ENCODE results near the gene MAGI2. TPM values are rescaled to one million over a fixed set of nuclear protein-coding genes. Genes with fewer than 3 reads are reported as not detected.

The MAGI2 gene
- total RNA-seq, 1 experiment from 2014 or later = 14.3 TPM

- H3K4me1 ChIP-seq (ENCODE audit: insufficient read depth, low read length) = peaks cover 15% of the 10 kb centered on the region
- no peaks in the 10 kb centered on the region for H3K79me2 ChIP-seq (ENCODE audit: insufficient read depth, low read length)
- no peaks in the 10 kb centered on the region for H3K9me3 ChIP-seq (ENCODE audit: control insufficient read depth, low read depth, low read length)
- no peak overlapping the region for H3K27ac ChIP-seq (ENCODE audit: insufficient read length, low read depth, low read length)
- H2AK5ac ChIP-seq (ENCODE audit: insufficient read length, low read length) = no peak overlapping the region
- no peak overlapping the region for H3K14ac ChIP-seq (ENCODE audit: insufficient read depth, low read length)
- no peak overlapping the region for H3K23ac ChIP-seq (ENCODE audit: insufficient read length, low read depth, low read length)
- H2BK12ac ChIP-seq (ENCODE audit: insufficient read length, low read depth, low read length) = no peak overlapping the region
- no peak overlapping the region for H3T11ph ChIP-seq (ENCODE audit: low read length)
- H3K27me3 Mint-ChIP-seq (ENCODE audit: low read depth) = no peaks in the 10 kb centered on the region
- H2BK15ac ChIP-seq (ENCODE audit: low read depth, low read length) = no peak overlapping the region
- H3K36me3 Mint-ChIP-seq (ENCODE audit: insufficient read depth in 1 of 3, low read depth in 3 of 3) = peaks cover 0 to 13% (median 7%) of the 10 kb centered on the region in 3 experiments; a peak in 5 of 7 replicates
- H3K23me2 ChIP-seq (ENCODE audit: insufficient read length, low read depth, low read length, poor library complexity, severe bottlenecking) = no peaks in the 10 kb centered on the region
- H3K27ac Mint-ChIP-seq = peak overlapping the region; percentile 79 to 95 (median 94); a peak in 6 of 7 replicates
- TF ChIP-seq, protein P1, sequence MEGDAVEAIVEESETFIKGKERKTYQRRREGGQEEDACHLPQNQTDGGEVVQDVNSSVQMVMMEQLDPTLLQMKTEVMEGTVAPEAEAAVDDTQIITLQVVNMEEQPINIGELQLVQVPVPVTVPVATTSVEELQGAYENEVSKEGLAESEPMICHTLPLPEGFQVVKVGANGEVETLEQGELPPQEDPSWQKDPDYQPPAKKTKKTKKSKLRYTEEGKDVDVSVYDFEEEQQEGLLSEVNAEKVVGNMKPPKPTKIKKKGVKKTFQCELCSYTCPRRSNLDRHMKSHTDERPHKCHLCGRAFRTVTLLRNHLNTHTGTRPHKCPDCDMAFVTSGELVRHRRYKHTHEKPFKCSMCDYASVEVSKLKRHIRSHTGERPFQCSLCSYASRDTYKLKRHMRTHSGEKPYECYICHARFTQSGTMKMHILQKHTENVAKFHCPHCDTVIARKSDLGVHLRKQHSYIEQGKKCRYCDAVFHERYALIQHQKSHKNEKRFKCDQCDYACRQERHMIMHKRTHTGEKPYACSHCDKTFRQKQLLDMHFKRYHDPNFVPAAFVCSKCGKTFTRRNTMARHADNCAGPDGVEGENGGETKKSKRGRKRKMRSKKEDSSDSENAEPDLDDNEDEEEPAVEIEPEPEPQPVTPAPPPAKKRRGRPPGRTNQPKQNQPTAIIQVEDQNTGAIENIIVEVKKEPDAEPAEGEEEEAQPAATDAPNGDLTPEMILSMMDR (conservative IDR thresholded peaks at IDR 0.05) = no peak
- WGBS (ENCODE audit: extremely low coverage, insufficient read length, low lambda C conversion rate) = no CpG with 5 or more reads among the region's 2 CpGs
- no peaks in the 10 kb centered on the region for H4K20me1 ChIP-seq (ENCODE audit: control insufficient read depth, insufficient read depth, insufficient read length)
- no peak overlapping the region for H4K5ac ChIP-seq (ENCODE audit: insufficient read length, low read depth, low read length)
- no peak overlapping the region for H2BK120ac ChIP-seq (ENCODE audit: low read depth, low read length, poor library complexity, severe bottlenecking)
- H4K91ac ChIP-seq (ENCODE audit: insufficient read length, low read depth, low read length) = no peak overlapping the region
- H2BK5ac ChIP-seq (ENCODE audit: insufficient read length, low read length) = no peak overlapping the region
- no peak overlapping the region for H3K4me2 ChIP-seq (ENCODE audit: insufficient read depth, insufficient read length, low read length)
- H2BK20ac ChIP-seq (ENCODE audit: low read depth, low read length, poor library complexity, severe bottlenecking) = no peak overlapping the region
- H3K4ac ChIP-seq (ENCODE audit: low read depth, low read length) = no peak overlapping the region
- H3K4me3 Mint-ChIP-seq = no peak overlapping the region
- no peaks in the 10 kb centered on the region for H3K27me3 ChIP-seq (ENCODE audit: insufficient read depth, low read length)
- H2AFZ ChIP-seq (ENCODE audit: low read length) = no peak overlapping the region
- no peak overlapping the region for H4K8ac ChIP-seq (replicated peaks; ENCODE audit: insufficient read length, low read depth, low read length)
- peaks cover 6 to 8% of the 10 kb centered on the region in 2 experiments; a peak in 4 of 5 replicates for H3K9me3 Mint-ChIP-seq
- no peak overlapping the region for H3K56ac ChIP-seq (ENCODE audit: insufficient read length, low read depth, low read length)
- DNase-seq = no peak
- no peak overlapping the region for H3K18ac ChIP-seq (ENCODE audit: insufficient read length, low read depth, low read length)
- H3K9ac ChIP-seq (ENCODE audit: extremely low read depth, insufficient read length, low read length) = no peak overlapping the region
- H3K79me1 ChIP-seq (ENCODE audit: insufficient read depth, low read depth, low read length, poor library complexity, severe bottlenecking) = no peaks in the 10 kb centered on the region
- H3K4me1 Mint-ChIP-seq = peaks cover 61 to 63% of the 10 kb centered on the region in 2 experiments
These were observed 1053.4 kb downstream of the MAGI2 start for GRCh38 chr7:78400038-78400437.
